NCI-H128 (cell line): ENCODE data around the gene IDUA.
"Not testable (repeated sequence)": the region's sequence is repeated elsewhere in the genome, so short reads cannot be mapped to it uniquely, and the experiment has no call there.

Source experiments
- DNase-seq: peaks from one replicate; lab custom pipeline; 2025; ENCODE audit not compliant: unreplicated experiment; lab: John Stamatoyannopoulos, UW

Gene IDUA

GRCh38 chr4:986879-987623, at the start of gene IDUA:
Gene IDUA, plus strand, starts transcription at chr4:987044. Its CDS starts 41 bp downstream, at chr4:987085.
- DNase-seq, result peak; percentile 13

- not testable (repeated sequence) for DNase-seq
These were observed 47.3 kb upstream of the IDUA start for GRCh38 chr4:939508-939907.

GRCh38 chr4:945274-946102, 41.4 kb upstream of the IDUA start:
- no peak for DNase-seq

- DNase-seq, result no peak
These were observed 40.8 kb upstream of the IDUA start for GRCh38 chr4:946103-946450.

- no peak for DNase-seq
These were observed 40.0 kb upstream of the IDUA start for GRCh38 chr4:946517-947471.

GRCh38 chr4:947491-947971, 39.3 kb upstream of the IDUA start:
- DNase-seq, result no peak

- DNase-seq, result no peak
These were observed 38.5 kb upstream of the IDUA start for GRCh38 chr4:948101-948935.

GRCh38 chr4:948936-949300, 37.9 kb upstream of the IDUA start:
- DNase-seq, result no peak

- DNase-seq, result no peak
These were observed 37.2 kb upstream of the IDUA start for GRCh38 chr4:949656-950055.

GRCh38 chr4:950136-951020, 36.5 kb upstream of the IDUA start:
- no peak for DNase-seq

GRCh38 chr4:951186-951585, 35.7 kb upstream of the IDUA start:
- no peak for DNase-seq

- no peak for DNase-seq
These were observed 35.0 kb upstream of the IDUA start for GRCh38 chr4:951594-952468.

- DNase-seq, result no peak
These were observed 33.8 kb upstream of the IDUA start for GRCh38 chr4:952881-953573.

- DNase-seq, result no peak
These were observed 33.3 kb upstream of the IDUA start for GRCh38 chr4:953574-953915.

- DNase-seq, result no peak
These were observed 32.4 kb upstream of the IDUA start for GRCh38 chr4:954211-955020.

GRCh38 chr4:955161-955921, 31.5 kb upstream of the IDUA start:
- DNase-seq, result no peak
